ENCODE measurements around the gene OXCT1.

- no peak for TF ChIP-seq NFIC (IDR thresholded peaks at IDR 0.05)
- no peak for TF ChIP-seq TRIM24 (IDR thresholded peaks at IDR 0.05)
Measured at GRCh38 chr5:41686767-41687166, 183.5 kb downstream of the OXCT1 start.

All from K562 (cell line).